GM21528 (cell line): ENCODE results near the gene CCR9.

Experiments used
- ATAC-seq: cut with Tn5 transposase; IDR thresholded peaks from one replicate; pipeline ENCODE4 v1.9.1; 2021; ENCODE audit warnings: mild to moderate bottlenecking, moderate library complexity; ENCODE audit not compliant: unreplicated experiment, low FRiP score

Gene CCR9

GRCh38 chr3:45931496-45931895 is 45.2 kb downstream of the CCR9 start:
- no peak for ATAC-seq

DNA sequence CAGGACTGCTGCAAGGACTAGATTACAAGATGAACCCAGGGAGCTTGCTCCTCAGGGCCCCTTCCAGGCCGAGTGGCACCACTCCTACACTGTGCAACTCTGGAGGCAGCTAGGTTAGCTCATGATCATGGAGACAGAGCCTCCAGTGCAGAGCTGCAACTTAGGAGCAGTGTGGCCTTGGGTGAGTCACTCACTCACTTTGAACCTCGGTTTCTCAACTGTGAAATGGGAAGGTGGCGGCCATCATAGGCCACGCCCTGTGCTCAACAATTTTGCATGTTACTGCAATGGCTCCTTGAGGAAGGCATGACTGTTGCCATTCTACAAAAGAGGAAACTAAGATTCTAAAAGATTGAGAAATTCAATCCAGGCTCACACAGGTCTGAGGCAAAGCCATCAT is 45.8 kb downstream of the CCR9 start:
- no peak for ATAC-seq

DNA sequence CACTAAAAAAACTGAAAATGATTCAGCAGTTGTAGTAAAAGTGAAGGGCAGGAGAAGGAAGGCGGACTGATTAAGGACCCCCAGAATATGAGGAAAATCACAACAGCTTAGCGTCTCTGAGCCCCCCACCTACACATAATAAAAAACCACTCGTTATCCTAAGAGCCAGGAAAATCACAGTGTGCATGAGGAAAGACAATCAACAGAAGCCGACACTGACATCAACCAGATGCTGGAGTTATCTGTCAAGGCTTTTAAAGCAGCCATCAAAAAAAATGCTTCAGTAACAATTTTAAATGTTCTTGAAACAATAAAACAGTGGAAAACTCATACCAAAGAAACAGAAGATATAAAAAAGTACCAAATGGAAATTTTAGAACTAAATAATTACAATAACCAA is 47.2 kb downstream of the CCR9 start:
- ATAC-seq: no peak

- no peak for ATAC-seq
These were observed 49.9 kb downstream of the CCR9 start for GRCh38 chr3:45936261-45936660.

DNA sequence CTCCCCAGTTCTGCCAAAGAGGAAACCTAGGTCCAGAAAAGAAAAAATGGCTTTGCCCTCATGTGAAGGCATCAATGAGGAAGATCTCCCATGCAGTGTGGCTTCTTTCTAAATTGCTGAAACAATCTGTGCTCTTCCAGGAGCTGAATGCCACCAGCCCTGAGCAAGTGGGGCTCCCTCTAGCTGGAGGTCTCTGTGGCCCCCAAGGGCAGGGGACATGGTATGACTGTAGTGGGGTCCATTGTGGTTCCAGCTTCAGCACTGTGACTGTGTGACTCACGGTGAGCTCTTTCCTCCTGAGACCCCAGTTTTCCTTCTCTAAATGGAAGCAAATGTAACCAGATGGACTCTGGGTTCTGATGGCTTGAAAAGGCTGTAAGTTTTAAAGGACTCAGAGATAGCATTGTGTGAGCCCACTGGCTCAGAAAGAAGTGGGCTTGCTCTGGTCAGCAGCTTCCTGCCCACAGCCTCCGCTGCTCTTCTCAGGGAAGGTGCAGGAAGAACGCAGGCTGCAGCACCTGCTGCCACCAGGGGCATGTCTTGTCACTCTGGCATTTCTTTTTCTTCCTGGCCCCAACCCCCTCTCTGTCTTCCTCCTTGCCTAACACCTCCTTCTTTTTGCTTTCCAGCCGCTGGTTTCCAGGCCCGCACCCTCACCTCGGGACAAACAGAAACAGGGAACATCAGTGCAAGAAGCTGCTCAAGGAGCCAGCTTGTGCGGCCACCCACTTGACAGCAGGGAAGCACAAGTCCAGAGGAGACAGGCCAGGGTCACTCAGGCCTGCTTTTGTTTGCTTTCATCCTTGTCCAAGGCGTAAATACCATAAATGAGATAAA is 51.1 kb downstream of the CCR9 start:
- no peak for ATAC-seq

DNA sequence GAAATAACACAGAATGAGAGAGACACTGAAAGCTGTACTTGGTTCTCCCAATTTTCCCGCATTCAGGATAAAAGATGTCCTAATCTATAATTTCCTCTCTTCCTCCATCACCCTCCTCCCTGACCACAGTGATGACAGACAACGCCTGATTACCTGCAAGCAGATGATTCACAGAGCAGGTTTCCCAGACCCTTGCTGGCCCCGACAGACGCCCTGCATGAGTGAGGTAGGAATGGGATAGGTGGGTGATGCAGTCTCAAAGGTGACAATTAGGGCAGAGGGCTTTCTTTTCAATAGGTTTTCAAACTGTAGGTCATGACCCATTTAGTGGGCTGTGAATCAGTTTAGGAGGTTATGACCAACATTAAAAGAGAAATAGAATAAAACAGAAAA is 51.7 kb downstream of the CCR9 start:
- ATAC-seq: no peak

DNA sequence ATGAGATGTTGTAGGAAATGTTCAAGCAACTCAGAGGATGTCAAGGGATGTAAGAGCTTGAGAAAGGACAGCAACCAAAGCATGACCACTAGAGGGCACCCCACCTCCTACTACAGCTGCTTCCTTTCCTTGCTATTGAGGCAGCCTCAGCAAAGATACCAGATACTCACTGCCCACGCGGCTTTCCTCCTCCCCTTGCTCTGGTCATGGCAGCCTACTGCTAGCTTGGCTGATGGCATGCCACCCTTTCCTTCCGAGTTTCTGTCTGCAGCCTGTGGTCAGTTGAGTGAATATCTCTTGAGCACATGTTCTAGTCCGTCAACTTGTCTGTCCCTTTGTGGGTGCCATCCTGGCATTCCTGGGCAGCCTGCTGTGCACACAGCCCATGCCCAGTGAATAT is 52.5 kb downstream of the CCR9 start:
- ATAC-seq: no peak

GRCh38 chr3:45939341-45939771 is 53.0 kb downstream of the CCR9 start:
- no peak for ATAC-seq

DNA sequence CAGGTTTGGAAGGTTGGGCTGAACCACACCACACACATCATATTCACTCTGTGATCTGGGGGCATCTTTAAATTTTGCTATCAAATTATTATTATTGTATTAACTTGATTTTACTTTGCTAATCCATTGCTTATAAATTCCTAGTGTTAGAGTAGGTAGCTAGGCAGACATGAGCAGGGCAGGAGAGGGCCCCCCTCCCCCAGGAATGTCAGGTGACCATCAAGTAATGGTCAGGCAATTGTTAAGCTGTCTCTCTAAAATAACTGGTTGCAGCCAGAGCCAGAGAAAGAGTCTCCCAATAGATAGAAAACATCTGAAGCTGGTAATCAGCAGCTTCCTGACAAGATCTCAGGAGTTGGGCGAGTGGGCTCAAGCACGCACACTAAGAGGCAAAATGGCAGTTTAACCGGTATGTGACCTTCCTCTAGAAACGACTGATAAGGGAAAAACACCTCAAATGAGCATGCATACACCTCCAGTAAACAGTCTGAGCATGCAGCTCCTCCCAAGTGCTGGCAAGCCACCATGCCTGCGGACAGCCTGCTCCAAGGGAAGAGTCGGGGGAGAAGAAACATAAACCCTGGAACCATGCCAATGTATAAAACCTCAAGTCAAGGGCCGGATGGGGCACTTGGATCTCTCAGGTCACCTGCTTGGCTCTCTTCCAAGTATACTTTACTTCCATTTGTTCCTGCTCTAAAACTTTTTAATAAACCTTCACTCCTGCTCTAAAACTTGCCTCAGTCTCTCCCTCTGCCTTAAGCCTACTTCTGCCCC is 53.8 kb downstream of the CCR9 start:
- no peak for ATAC-seq

DNA sequence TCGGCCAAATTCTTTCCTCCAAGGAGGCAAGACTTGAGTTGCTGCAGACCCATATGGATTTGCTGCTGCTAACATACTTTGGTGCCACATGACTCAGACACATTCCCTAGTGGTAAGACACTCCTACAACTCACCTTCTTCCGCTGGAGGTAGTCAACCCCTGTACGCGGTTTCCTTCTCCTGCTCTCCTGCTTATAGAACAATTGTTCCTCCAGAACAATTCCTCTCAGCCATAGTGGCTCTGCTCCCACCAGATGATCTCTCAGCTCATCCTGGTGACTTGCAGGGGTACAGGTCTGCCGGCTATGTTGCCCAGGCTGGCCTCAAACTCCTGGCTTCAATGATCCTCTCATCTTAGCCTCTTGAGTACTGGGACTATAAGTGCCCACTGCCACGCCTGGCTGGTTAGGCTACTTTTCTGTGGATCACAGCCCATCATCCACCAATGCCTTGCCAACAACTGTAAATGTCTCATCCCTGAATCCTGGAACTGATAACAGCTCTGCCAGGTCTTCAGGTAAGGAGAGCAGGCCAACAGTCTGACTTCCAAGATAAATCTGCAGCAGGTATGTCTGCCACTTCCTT is 54.5 kb downstream of the CCR9 start:
- no peak for ATAC-seq

DNA sequence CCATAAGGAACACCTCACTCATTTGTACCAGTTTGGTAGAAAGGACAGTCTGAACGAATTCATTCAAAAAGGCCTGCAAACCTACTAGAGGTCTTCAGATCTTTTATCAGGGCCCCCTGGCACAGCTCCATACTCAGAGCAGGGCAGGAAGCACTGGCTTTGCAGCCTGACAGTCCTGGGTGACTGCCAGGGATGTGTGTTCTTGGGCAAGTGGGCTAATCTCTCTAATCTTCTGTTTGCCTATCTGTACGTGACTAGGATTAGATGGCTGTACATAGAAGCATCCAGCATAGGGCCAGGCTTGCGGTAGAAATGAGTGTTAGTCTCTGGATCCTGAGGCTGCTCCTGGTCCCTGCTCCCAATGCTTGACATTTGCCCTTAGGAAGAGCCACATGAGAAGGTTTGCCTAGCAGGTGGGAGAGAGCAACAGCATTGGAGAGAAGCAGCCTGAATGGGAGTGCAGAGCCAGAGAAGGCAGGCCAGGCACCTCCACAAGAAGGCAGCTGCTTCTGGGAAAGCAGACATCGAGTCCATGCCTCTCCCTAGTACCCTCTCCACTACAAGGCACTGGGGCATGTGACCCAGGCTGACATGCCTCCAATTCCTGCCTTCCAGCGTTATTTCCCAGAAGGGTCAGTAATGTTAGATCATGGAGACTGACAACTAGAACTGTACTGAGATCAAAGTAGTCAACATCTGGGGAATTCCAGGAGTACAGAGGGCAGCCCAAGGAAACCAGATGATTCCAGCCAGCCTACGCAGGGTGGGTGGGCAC is 55.9 kb downstream of the CCR9 start:
- no peak for ATAC-seq

GRCh38 chr3:45943207-45943846 is 57.0 kb downstream of the CCR9 start, which contains the start of gene CXCR6:
Gene CXCR6 (plus strand): TSS chr3:45943464. CDS start chr3:45946482, 3,018 bp downstream.
- no peak for ATAC-seq

DNA sequence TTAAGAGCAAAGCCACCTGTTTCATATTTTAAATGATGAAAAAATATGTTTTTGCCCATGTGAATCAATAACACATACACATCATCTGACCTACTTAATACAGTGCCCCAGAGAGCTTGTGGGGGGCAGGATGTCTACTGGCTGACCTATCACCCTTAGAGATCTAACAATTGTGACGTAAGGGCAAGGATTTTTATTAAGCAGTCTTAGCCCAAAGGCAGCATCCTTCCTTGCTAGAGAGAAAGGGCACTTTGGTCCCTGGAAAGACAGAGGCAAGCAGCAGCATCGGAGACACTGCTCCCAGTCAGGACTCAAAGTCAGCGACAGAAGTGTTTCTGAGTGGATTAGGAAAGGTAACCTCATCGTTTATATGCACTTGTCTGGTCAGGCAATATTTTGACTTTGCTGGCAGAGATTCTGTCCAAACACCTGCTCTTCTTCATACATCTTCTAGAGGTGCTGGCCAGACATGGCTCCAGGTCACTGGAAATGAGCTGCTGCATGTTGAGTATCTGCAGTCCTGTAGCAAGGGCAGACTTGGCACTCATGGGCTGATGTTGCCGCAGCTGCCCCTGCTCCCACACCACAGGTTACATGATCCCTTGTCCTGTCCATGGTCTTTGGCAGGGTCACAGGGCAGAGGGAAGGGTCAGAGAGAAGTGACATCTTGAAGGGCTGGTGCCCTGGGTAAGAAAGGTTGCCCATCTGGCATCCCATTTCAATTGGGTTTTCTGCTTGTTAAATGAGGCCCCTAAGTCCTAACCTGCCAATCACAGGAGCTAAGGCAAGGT is 58.7 kb downstream of the CCR9 start:
- no peak for ATAC-seq

DNA sequence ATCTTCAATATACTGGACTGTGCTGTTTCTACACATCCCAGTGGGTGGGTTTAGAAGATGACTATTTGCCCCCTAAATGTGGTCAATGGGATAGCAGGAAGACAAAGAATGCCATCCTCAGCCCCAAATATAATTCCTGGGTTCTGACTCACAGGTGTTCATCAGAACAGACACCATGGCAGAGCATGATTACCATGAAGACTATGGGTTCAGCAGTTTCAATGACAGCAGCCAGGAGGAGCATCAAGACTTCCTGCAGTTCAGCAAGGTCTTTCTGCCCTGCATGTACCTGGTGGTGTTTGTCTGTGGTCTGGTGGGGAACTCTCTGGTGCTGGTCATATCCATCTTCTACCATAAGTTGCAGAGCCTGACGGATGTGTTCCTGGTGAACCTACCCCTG is 60.0 kb downstream of the CCR9 start:
- no peak for ATAC-seq

DNA sequence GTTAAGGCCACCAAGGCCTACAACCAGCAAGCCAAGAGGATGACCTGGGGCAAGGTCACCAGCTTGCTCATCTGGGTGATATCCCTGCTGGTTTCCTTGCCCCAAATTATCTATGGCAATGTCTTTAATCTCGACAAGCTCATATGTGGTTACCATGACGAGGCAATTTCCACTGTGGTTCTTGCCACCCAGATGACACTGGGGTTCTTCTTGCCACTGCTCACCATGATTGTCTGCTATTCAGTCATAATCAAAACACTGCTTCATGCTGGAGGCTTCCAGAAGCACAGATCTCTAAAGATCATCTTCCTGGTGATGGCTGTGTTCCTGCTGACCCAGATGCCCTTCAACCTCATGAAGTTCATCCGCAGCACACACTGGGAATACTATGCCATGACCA is 60.5 kb downstream of the CCR9 start:
- no peak for ATAC-seq

- ATAC-seq: no peak
These were observed 61.0 kb downstream of the CCR9 start for GRCh38 chr3:45947361-45947760.

DNA sequence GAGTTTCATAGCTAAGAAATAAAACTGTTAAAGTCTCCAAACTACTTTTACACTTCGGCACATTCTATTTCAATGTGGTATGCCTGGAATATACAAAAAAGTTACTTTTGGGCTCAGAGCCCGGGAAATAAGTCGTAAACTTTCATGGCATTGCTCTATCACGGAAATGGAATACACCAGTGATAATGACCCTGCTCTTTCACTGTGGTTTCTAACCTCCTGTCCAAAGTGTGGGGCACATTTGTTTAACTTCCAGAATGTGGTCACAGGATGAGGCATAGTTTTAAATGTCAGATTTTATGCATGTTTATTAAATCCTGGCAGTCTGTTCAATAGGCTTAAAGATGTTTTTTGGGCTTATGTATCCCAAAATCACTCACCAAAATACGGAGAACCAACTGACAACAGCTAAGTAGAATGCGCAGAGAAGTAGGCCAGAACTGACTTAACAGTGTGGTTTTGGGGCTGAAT is 62.0 kb downstream of the CCR9 start:
- no peak for ATAC-seq

DNA sequence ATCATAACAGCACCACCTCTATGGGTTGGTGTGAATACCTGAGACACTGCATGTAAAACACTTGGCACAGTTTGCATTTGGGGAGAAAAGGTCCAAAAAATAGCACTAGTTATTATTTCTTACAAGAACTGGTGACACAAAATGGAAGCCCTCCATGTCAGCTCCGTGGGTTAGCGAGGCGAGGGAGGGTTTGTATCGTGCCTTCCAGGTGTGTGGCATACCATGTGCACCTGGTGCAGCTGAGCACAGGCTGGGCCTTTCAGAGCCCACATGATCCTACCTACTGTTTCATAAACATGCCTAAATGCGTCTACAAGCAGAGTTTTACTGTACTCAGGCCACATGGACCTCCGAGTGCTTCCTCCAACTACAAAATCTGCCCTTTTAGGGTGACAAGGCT is 62.5 kb downstream of the CCR9 start:
- no peak for ATAC-seq

DNA sequence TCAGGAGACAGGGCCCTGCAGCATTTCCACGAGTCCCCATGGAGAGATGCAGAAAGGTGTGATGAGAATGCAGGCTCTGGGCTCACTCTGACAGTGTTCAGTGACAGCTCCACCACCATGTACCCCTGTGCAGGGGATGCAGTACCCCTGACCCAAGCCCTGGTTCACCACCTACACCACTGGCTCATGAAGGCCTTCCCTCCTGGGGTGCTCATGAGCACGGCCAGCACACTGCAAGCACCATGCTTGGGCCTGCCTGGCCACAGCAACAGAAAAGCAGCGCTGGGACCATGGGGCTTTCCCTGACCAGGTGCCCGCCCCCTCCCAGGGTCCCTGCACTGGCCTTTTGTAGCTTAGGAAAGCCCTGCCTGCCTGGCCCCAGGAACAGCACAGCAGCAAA is 63.1 kb downstream of the CCR9 start:
- ATAC-seq: no peak
